HG02970 (cell line): Measurements from ENCODE around the gene ST8SIA1.

Source experiments
- ATAC-seq: cut with Tn5 transposase; IDR thresholded peaks from one replicate; pipeline ENCODE4 v1.9.1; 2021; ENCODE audit warnings: mild to moderate bottlenecking, moderate library complexity, moderate number of reproducible peaks; ENCODE audit not compliant: unreplicated experiment, low FRiP score

The ST8SIA1 gene

GRCh38 chr12:22248571-22249115, 85.9 kb downstream of the ST8SIA1 start:
- ATAC-seq = no peak

- no peak for ATAC-seq
These were observed 86.4 kb downstream of the ST8SIA1 start for GRCh38 chr12:22248121-22248520.

- ATAC-seq = no peak
These were observed 88.2 kb downstream of the ST8SIA1 start for GRCh38 chr12:22246217-22246846.

- ATAC-seq = no peak
These were observed 91.8 kb downstream of the ST8SIA1 start for GRCh38 chr12:22242726-22243125.

- ATAC-seq = no peak
These were observed 96.3 kb downstream of the ST8SIA1 start for GRCh38 chr12:22238211-22238610.

- no peak for ATAC-seq
These were observed 99.9 kb downstream of the ST8SIA1 start for GRCh38 chr12:22234561-22234960.

- ATAC-seq = no peak
These were observed 102.7 kb downstream of the ST8SIA1 start for GRCh38 chr12:22231836-22232235.

- no peak for ATAC-seq
These were observed 103.4 kb downstream of the ST8SIA1 start for GRCh38 chr12:22231078-22231477.

- no peak for ATAC-seq
These were observed 104.2 kb downstream of the ST8SIA1 start for GRCh38 chr12:22230280-22230794.

GRCh38 chr12:22229652-22230279, 104.7 kb downstream of the ST8SIA1 start:
- ATAC-seq = no peak

- ATAC-seq = no peak
These were observed 106.3 kb downstream of the ST8SIA1 start for GRCh38 chr12:22228022-22228875.

GRCh38 chr12:22223356-22223755, 111.2 kb downstream of the ST8SIA1 start:
- ATAC-seq = no peak

- no peak for ATAC-seq
These were observed 117.0 kb downstream of the ST8SIA1 start for GRCh38 chr12:22217556-22217955.

- no peak for ATAC-seq
These were observed 118.8 kb downstream of the ST8SIA1 start for GRCh38 chr12:22215467-22216253.

GRCh38 chr12:22211128-22211527, 123.4 kb downstream of the ST8SIA1 start:
- no peak for ATAC-seq

- ATAC-seq = no peak
These were observed 125.1 kb downstream of the ST8SIA1 start for GRCh38 chr12:22209422-22209821.

- ATAC-seq = no peak
These were observed 128.3 kb downstream of the ST8SIA1 start for GRCh38 chr12:22206111-22206728.

GRCh38 chr12:22204391-22204790, 130.1 kb downstream of the ST8SIA1 start:
- ATAC-seq = no peak

- ATAC-seq = no peak
These were observed 131.7 kb downstream of the ST8SIA1 start for GRCh38 chr12:22202847-22203246.

GRCh38 chr12:22201101-22201500, 133.4 kb downstream of the ST8SIA1 start:
- no peak for ATAC-seq
